ENCODE data around the gene RBM18. TPM values are rescaled to one million over a fixed set of nuclear protein-coding genes. Genes with fewer than 3 reads are reported as not detected.

The RBM18 gene
- total and polyA plus RNA-seq, 2 experiments from 2014 or later, result 9.3 to 25.5 TPM

- no peaks in the 10 kb centered on the region for H3K36me3 ChIP-seq (ENCODE audit: insufficient read depth)
- no peaks in the 10 kb centered on the region for H3K9me2 ChIP-seq (ENCODE audit: insufficient read depth)
- H3K36me3 Mint-ChIP-seq (ENCODE audit: low read depth), result no peaks in the 10 kb centered on the region
- no peaks in the 10 kb centered on the region; the same call in 1 of the 2 replicates for H4K20me1 ChIP-seq (replicated peaks; ENCODE audit: insufficient read depth)
- no peak overlapping the region for H3K4me2 ChIP-seq
- TF ChIP-seq POLR2AphosphoS5 (IDR thresholded peaks at IDR 0.05; ENCODE audit: low read depth) (no peak), EZH2phosphoT487 (IDR thresholded peaks at IDR 0.05; ENCODE audit: unreplicated experiment) (no peak), ZNF331 (CRISPR knock-in tag; IDR thresholded peaks at IDR 0.05; ENCODE audit: low read depth) (no peak), ZNF114 (CRISPR knock-in tag; IDR thresholded peaks at IDR 0.05) (no peak), ZNF462 (CRISPR knock-in tag; IDR thresholded peaks at IDR 0.05) (no peak), NANOG (IDR thresholded peaks at IDR 0.05; ENCODE audit: borderline replicate concordance) (no peak)
- H3K4me3 ChIP-seq, result no peak overlapping the region
- H3K27ac Mint-ChIP-seq, result no peak overlapping the region
- DNase-seq (ENCODE audit: low spot score) (no peak), ATAC-seq (no peak)
- H3K27me3 ChIP-seq (ENCODE audit: insufficient read depth), result peaks cover 53% of the 10 kb centered on the region
- H3F3A ChIP-seq (replicated peaks; ENCODE audit: low read depth), result peaks cover 3% of the 10 kb centered on the region; the same call in 1 of the 2 replicates
- H3K27me3 Mint-ChIP-seq (ENCODE audit: insufficient read depth, low read depth, poor library complexity), result peaks cover 6% of the 10 kb centered on the region
- H3K4me3 Mint-ChIP-seq, result no peak overlapping the region
- H3K79me2 ChIP-seq (replicated peaks; ENCODE audit: insufficient read depth), result no peaks in the 10 kb centered on the region
- peaks cover 10% of the 10 kb centered on the region for H3K4me1 Mint-ChIP-seq
- H3K27ac ChIP-seq (ENCODE audit: low read depth), result no peak overlapping the region
- no peak overlapping the region for H2AFZ ChIP-seq
- H3K4me1 ChIP-seq (ENCODE audit: insufficient read depth), result peaks cover 8% of the 10 kb centered on the region
- H3K9me3 Mint-ChIP-seq, result no peaks in the 10 kb centered on the region
These were observed 30.5 kb downstream of the RBM18 start for GRCh38 chr9:122234022-122234748.

Data from GM23338 (cell line).